ENCODE data around the gene SLC9A8.

The SLC9A8 gene

GRCh38 chr20:49907405-49908257, 95.0 kb downstream of the SLC9A8 start:
- no peak for ATAC-seq
- TF ChIP-seq GLIS3 (CRISPR knock-in tag; IDR thresholded peaks at IDR 0.05) (no peak), CREB5 (CRISPR knock-in tag; IDR thresholded peaks at IDR 0.05; ENCODE audit: low read depth) (no peak), SNAI2 (CRISPR knock-in tag; IDR thresholded peaks at IDR 0.05) (no peak), OSR1 (CRISPR knock-in tag; IDR thresholded peaks at IDR 0.05) (no peak), RARB (CRISPR knock-in tag; IDR thresholded peaks at IDR 0.05) (no peak), ZNF8 (CRISPR knock-in tag; IDR thresholded peaks at IDR 0.05) (no peak), TOX (CRISPR knock-in tag; IDR thresholded peaks at IDR 0.05; ENCODE audit: borderline replicate concordance) (no peak), PPARA (CRISPR knock-in tag; IDR thresholded peaks at IDR 0.05; ENCODE audit: borderline replicate concordance) (no peak), ISL1 (CRISPR knock-in tag; IDR thresholded peaks at IDR 0.05) (no peak), PATZ1 (CRISPR knock-in tag; IDR thresholded peaks at IDR 0.05; ENCODE audit: borderline replicate concordance) (no peak), CSDC2 (CRISPR knock-in tag; IDR thresholded peaks at IDR 0.05) (no peak), ZNF70 (CRISPR knock-in tag; IDR thresholded peaks at IDR 0.05) (no peak), TSHZ2 (CRISPR knock-in tag; IDR thresholded peaks at IDR 0.05) (no peak), CSRNP3 (CRISPR knock-in tag; IDR thresholded peaks at IDR 0.05) (no peak), ZNF565 (CRISPR knock-in tag; conservative IDR thresholded peaks at IDR 0.05; ENCODE audit: low read depth) (no peak), ZFP3 (CRISPR knock-in tag; IDR thresholded peaks at IDR 0.05) (no peak), ZFP30 (CRISPR knock-in tag; IDR thresholded peaks at IDR 0.05) (no peak)

GRCh38 chr20:49908258-49908565, 95.6 kb downstream of the SLC9A8 start:
- no peak for ATAC-seq
- TF ChIP-seq ISL1 (CRISPR knock-in tag; IDR thresholded peaks at IDR 0.05): no peak
- TF ChIP-seq ZFP30 (CRISPR knock-in tag; IDR thresholded peaks at IDR 0.05): no peak
- no peak for TF ChIP-seq OSR1 (CRISPR knock-in tag; IDR thresholded peaks at IDR 0.05)
- no peak for TF ChIP-seq PATZ1 (CRISPR knock-in tag; IDR thresholded peaks at IDR 0.05; ENCODE audit: borderline replicate concordance)
- no peak for TF ChIP-seq TSHZ2 (CRISPR knock-in tag; IDR thresholded peaks at IDR 0.05)
- no peak for TF ChIP-seq ZNF70 (CRISPR knock-in tag; IDR thresholded peaks at IDR 0.05)
- no peak for TF ChIP-seq SNAI2 (CRISPR knock-in tag; IDR thresholded peaks at IDR 0.05)
- no peak for TF ChIP-seq PPARA (CRISPR knock-in tag; IDR thresholded peaks at IDR 0.05; ENCODE audit: borderline replicate concordance)
- TF ChIP-seq ARNTL (CRISPR knock-in tag; IDR thresholded peaks at IDR 0.05; ENCODE audit: borderline replicate concordance, low read depth): no peak
- no peak for TF ChIP-seq TCF4 (CRISPR knock-in tag; IDR thresholded peaks at IDR 0.05; ENCODE audit: borderline replicate concordance)
- no peak for TF ChIP-seq ESRRG (CRISPR knock-in tag; IDR thresholded peaks at IDR 0.05)
- TF ChIP-seq ZFP3 (CRISPR knock-in tag; IDR thresholded peaks at IDR 0.05): no peak
- TF ChIP-seq ZNF8 (CRISPR knock-in tag; IDR thresholded peaks at IDR 0.05): no peak
- no peak for TF ChIP-seq BACH2 (CRISPR knock-in tag; IDR thresholded peaks at IDR 0.05; ENCODE audit: borderline replicate concordance)
- no peak for TF ChIP-seq CSDC2 (CRISPR knock-in tag; IDR thresholded peaks at IDR 0.05)
- no peak for TF ChIP-seq TOX (CRISPR knock-in tag; IDR thresholded peaks at IDR 0.05; ENCODE audit: borderline replicate concordance)
- no peak for TF ChIP-seq POU6F1 (CRISPR knock-in tag; IDR thresholded peaks at IDR 0.05; ENCODE audit: borderline replicate concordance, low read depth)
- no peak for TF ChIP-seq ZC3H10 (CRISPR knock-in tag; IDR thresholded peaks at IDR 0.05)

All from SK-N-SH treated with all-trans-retinoic acid at 6 μM for 48 hours (cell line).